SK-MEL-5 (cell line): Measurements from ENCODE around the gene FUBP3. TPM values are rescaled to one million over a fixed set of nuclear protein-coding genes. Genes with fewer than 3 reads are reported as not detected.

ENCODE experiments used
- DNase-seq: peaks from one replicate; pipeline ENCODE4 v3.0.0-alpha.2; 2016; ENCODE audit warnings: low read depth, low spot score
- in situ Hi-C: cut with HindIII; loops from 2 replicates; pipeline ENCODE4 v1.10.0; 2016; ENCODE audit warnings: low sequenced_read_pairs, high pct_unique_total_duplicates, low pct_unique_long_range_greater_than_20kb
- total RNA-seq: library from RNA; depleted of rRNA; stranded (reverse); fragments of >200 nt; shearing (Covaris generic); gene quantifications from 2 replicates; pipeline ENCODE4 v1.2.3, GENCODE V29; 2014

The FUBP3 gene
- total RNA-seq, 1 experiment from 2014 or later = 58.2 TPM

GRCh38 chr9:130627896-130628792, 48.8 kb downstream of the FUBP3 start:
- DNase-seq = no peak
- in situ Hi-C loops = no loop called here

GRCh38 chr9:130629443-130630070, 50.2 kb downstream of the FUBP3 start:
- in situ Hi-C loops = no loop called here
- DNase-seq = no peak

- in situ Hi-C loops = no loop called here
- no peak for DNase-seq
Observed at GRCh38 chr9:130630071-130630450, 50.7 kb downstream of the FUBP3 start.

- in situ Hi-C loops = no loop called here
- no peak for DNase-seq
Observed at GRCh38 chr9:130630506-130631330, 51.3 kb downstream of the FUBP3 start.

GRCh38 chr9:130631331-130632080, 52.1 kb downstream of the FUBP3 start:
- DNase-seq = no peak
- in situ Hi-C loops = no loop called here

- DNase-seq = no peak
- in situ Hi-C loops = no loop called here
Observed at GRCh38 chr9:130632081-130632710, 52.8 kb downstream of the FUBP3 start.

- in situ Hi-C loops = no loop called here
- DNase-seq = no peak
Observed at GRCh38 chr9:130632841-130633240, 53.5 kb downstream of the FUBP3 start.

- no peak for DNase-seq
- in situ Hi-C loops = no loop called here
Observed at GRCh38 chr9:130633336-130634190, 54.2 kb downstream of the FUBP3 start.

- in situ Hi-C loops = no loop called here
- DNase-seq = no peak
Observed at GRCh38 chr9:130634191-130634768, 54.9 kb downstream of the FUBP3 start.

- in situ Hi-C loops = no loop called here
- DNase-seq = no peak
Observed at GRCh38 chr9:130634801-130635200, 55.4 kb downstream of the FUBP3 start.

- DNase-seq = no peak
- in situ Hi-C loops = no loop called here
Observed at GRCh38 chr9:130635306-130635705, 55.9 kb downstream of the FUBP3 start.

GRCh38 chr9:130635721-130636647, 56.6 kb downstream of the FUBP3 start:
- no peak for DNase-seq
- in situ Hi-C loops = no loop called here

- no peak for DNase-seq
- in situ Hi-C loops = no loop called here
Observed at GRCh38 chr9:130636648-130637020, 57.3 kb downstream of the FUBP3 start.

GRCh38 chr9:130638284-130639123, 59.1 kb downstream of the FUBP3 start:
- in situ Hi-C loops = no loop called here

More at GRCh38 chr9:130638284-130639123, 59.1 kb downstream of the FUBP3 start:
- DNase-seq = no peak
